IPS DF 19.7 (cell line): Measurements from ENCODE around the gene MRRF.
"Not testable (repeated sequence)": the region's sequence is repeated elsewhere in the genome, so short reads cannot be mapped to it uniquely, and the experiment has no call there.

Experiments
- DNase-seq: peaks from one replicate; pipeline ENCODE4 v3.0.0-alpha.2; 2013; ENCODE audit warnings: low read depth, low spot score

Gene MRRF

GRCh38 chr9:122276096-122276495 is 11.4 kb downstream of the MRRF start:
- no peak for DNase-seq

DNA sequence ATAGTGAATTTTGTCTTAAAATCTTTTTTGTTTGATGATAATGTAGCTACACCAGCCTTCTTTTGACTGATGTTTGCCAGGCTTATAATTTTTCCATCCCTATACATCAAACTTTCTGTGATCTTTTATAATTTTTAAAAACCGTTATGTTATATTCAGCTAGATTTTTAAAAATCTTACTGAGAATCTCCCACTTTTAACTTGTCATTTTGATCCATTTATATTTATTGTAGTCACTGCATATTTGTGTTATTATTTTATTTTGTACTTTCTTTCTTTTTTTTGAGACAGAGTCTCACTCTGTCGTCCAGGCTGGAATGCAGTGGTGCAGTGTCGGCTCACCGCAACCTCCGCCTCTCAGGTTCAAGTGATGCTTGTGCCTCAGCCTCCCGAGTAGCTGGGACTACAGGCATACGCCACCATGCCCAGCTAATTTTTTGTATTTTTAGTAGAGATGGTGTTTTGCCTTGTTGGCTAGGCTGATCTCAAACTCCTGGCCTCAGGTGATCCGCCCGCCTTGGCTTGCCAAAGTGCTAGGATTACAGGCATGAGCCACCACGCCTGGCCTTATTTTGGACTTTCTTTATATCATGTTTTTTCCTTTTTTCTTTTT is 12.7 kb downstream of the MRRF start:
- no peak for DNase-seq

DNA sequence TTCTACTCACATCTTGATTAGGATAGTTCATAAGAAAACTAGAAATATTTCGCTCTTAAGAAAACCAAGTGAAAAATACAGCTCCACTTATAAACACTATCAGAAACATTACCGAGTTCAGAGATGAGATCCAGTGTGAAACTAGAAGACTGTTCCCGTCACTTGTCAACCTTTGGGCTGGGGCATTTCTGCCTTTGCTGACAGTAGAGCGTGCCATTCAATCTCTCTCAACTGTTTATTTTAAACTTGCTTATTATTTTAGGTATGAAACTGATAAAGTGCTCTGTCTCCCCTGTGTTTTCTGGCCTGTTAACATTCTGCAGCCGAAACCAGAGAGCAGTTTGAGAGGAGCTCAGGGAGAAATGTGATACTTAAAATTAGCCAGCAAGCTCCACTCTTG is 16.7 kb downstream of the MRRF start:
- DNase-seq, result no peak

- DNase-seq, result no peak
Observed at GRCh38 chr9:122286764-122287163, 22.1 kb downstream of the MRRF start.

GRCh38 chr9:122287214-122287720 is 22.6 kb downstream of the MRRF start:
- DNase-seq, result no peak

DNA sequence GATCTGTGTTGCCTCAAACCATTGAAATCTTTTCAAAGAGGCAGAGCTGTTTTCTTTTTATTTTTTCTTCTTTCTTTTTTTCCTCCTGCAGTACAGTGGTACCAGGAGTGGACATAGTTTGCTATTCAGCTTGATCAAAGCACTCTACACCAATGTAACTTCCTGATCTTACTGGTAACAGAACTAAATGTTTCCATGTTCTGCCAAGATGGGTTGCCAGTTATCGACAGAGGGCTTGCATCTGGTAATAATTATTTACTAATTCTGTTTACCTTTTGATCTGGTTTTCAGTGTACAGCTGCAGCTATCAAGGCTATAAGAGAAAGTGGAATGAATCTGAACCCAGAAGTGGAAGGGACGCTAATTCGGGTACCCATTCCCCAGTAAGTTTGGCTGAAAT is 26.8 kb downstream of the MRRF start:
- DNase-seq, result no peak

DNA sequence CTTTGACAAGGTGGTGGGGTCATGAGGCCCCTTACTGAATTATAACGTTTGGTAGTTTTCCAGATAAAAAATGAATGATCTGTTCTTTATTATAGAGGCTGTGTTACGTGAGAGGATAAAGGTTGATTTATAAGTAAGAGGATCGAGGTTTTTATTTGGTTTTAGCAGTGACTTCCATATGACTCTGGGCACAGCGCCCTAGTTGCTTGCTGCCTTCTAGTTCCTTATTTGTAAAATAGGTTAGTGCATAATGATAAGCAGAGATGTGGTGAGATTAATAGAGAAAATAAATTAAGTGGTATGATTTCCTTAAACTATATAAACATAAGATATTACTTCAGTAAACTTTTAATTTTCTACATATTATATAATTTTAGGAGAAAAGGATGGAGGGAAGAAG is 29.8 kb downstream of the MRRF start:
- no peak for DNase-seq

DNA sequence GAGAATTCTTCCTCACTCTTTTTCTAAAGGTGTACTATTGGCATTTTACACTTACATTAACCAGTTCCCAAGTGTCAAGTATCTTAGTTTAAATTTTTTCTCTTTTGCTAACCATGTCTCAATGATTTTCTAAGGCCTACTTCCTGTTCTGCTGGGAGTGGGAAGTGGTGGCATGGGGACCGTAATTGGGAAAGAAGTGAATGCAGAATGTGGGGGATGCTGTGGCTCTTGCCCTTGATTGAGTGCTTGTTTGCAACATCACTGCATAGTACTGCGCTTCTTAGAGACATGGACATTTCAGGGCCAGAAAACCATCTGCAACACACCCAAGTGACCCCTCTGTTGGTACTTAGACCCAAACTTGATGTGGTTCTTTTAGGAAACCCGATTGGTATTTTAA is 32.8 kb downstream of the MRRF start:
- no peak for DNase-seq

GRCh38 chr9:122302237-122303093 is 37.8 kb downstream of the MRRF start:
- DNase-seq, result no peak

- DNase-seq, result no peak
Observed at GRCh38 chr9:122307061-122307460, 42.4 kb downstream of the MRRF start.

DNA sequence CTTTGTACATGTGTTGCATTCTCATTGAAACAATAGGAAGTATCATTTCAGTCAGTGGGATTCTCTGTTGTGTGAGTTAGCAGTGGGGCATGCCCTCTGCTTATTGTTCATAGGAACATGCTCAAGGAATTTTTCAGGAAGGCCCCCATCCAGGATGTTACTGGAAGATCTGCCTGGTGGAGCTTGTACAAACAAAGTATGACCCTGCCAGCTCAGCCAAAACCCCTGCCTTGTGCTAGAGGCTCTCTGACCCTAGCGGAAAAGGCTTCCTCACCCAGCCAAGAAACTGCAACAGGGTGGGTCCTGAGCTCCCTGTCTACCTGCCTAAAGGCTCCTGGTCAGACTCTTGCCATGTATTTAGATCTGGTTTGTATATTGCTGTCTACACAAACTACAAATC is 43.2 kb downstream of the MRRF start:
- no peak for DNase-seq

DNA sequence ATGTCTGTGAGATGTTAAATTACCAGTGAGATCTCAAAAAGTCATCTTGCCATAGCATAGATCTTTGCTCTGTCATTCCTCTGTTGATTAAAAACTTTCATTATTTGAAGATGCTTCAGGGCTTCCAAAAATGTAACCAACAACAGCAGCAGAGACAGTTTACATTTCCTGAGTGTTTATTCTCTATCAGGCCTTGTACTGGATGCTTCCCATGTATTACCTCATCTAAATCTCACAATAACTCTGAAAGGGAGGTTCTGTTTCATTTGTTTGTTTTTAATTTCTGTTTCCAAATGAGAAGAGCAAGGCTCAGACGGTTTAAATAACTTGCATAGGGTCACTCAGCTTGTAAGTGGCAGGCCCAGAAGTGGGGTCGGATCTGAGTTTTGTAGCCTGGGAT is 45.2 kb downstream of the MRRF start:
- DNase-seq, result no peak

GRCh38 chr9:122314165-122314564 is 49.5 kb downstream of the MRRF start:
- no peak for DNase-seq

DNA sequence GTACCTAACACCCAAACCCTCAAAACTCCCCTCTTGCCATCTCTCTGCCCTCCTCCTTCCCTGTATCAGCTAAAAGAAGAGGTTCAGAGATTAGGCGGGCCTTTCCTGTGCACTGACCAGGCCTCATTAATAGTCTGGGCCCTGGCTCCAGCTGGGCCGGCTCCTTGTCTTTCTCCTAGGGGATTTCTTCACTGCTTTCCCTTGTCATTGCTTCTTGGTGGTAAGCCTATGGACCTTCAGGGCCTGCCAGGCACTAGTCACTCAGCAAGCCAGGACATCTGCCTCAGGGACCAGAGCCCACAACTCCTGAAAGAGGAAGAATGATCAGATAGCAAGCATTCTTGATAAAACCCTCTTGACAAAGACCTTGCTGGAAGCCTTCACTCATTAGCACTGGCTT is 50.9 kb downstream of the MRRF start:
- no peak for DNase-seq

GRCh38 chr9:122318284-122318683 is 53.6 kb downstream of the MRRF start:
- DNase-seq, result no peak

DNA sequence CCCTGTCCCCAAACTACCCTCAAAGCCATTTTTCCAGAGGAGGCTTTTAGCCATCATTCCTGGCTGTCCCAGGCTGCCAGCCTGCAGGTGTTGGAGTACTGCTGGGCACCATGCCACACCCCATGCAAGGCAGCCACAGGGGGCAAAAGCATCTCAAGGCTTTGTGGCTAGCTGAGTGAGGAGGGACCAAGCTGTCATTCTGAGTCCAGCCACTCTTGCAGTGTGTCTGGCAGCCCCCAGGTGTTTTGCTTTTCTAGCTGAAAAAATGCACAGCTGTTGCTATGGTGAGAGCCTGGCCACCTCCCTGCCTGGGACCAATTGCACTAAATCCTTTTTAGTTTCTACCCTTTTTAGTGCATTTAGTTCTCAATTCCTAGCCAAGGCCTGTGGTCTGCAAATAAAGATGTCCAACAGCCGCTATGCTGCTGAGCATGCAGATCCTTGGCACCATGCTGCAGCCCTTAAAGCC is 55.8 kb downstream of the MRRF start:
- no peak for DNase-seq

DNA sequence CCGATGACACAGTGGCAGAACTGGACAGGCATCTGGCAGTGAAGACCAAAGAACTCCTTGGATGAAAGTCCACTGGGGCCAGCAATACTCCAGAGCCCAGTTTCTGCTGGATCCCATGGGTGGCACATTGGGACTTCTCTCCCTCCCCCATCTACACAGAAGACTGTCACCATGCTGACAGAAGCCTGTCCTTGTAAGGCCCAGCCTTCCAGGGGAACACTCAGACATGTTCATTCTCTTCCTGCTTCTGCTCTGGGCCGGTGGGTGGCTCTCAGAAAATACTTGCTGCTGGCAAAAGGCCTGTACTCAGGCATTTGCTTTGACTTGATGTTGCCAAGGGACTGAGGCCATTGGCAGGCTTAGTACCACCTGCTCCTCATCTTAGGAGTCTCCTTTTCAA is 57.9 kb downstream of the MRRF start:
- no peak for DNase-seq

DNA sequence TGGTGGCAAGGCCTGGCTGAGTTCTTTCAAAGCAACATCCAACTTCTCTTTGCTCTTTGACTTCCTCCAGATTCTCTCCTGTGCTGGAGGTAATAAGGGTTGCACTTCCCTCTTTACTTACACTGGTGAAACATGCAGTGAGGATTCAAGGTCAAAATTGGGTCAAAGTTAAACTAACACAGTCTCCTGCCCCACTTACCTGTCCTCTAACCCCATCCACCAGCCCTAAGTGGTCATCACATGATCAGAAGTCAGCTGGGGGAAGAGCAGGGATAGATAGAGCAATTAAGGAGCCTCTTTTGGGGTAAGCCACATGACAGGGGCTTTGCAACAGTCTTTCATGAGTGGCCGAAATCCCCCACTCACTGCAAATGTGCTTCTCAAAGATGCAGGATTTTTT is 60.0 kb downstream of the MRRF start:
- not testable (repeated sequence) for DNase-seq

DNA sequence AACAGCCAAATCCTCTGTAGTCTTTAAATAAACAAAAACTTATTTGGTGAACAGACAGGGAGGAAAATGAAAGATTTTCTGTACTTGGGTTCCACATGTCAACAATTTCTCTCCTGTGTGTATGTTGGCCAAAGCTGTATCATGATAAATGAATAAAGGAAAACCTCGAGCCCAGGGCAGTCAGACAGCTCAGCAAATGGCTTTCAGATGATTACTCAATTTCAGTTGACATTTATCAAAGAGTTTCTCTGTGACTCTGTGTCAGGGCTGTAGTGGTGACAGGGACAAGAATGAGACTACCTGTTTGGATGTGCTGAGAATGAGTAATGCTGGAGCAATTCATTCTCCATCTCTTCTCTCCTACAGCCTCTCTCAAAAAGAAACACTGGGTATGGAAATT is 60.4 kb downstream of the MRRF start:
- DNase-seq, result no peak

- DNase-seq, result no peak
Observed at GRCh38 chr9:122327175-122327574, 62.5 kb downstream of the MRRF start.

DNA sequence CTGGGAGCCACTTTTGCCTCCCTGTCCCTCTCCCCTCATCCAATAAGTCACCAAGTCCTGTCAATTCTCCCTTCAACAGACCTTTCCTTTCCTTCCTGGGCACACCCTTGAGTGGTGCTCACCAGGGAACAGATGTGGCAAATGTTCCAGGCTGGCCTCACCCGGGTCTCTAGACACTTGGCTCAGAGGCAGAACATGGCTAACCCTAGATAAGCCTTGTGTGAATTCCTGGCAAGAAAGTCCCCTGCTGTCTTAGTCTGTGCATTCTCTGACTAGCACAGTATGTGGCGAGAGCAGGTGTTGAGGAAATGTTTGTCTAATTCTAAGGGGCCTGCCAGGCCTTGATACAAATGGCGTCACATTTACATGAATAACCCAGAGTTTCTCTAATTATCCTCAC is 64.9 kb downstream of the MRRF start:
- DNase-seq, result no peak

DNA sequence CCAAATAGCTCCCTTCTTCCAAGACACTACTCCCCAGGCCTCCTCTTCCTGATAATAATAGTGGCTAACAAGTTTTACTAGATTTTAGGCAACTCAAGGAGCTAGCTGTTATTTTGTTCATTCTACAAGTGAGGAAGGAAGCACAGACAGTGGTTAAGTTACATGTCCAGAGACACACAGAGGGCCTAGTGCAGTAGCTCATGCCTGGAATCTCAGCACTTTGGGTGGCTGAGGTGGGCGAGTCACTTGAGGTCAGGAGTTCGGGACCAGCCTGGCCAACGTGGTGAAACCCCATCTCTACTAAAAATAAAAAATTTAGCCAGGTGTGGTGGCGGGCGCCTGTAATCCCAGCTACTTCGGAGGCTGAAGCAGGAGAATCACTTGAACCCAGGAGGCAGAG is 65.8 kb downstream of the MRRF start:
- not testable (repeated sequence) for DNase-seq

GRCh38 chr9:122331523-122331927 is 66.8 kb downstream of the MRRF start:
- no peak for DNase-seq
